H1 (cell line): ENCODE results near the gene HSPA4L. TPM values are rescaled to one million over a fixed set of nuclear protein-coding genes. Genes with fewer than 3 reads are reported as not detected.

Source experiments
- BACH1 ChIP-seq: IDR thresholded peaks from 2 replicates; pipeline ENCODE4 v1.6.1; 2012; ENCODE audit warnings: low read length, improper control_type of control experiment
- BCL11A ChIP-seq, 2 experiments: IDR thresholded peaks; one replicate each; pipeline ENCODE4 v1.6.1; 2011; ENCODE audit warnings: low read depth in 2 of 2, low read length in 2 of 2, mild to moderate bottlenecking in 2 of 2
- CTBP2 ChIP-seq: IDR thresholded peaks from 2 replicates; pipeline ENCODE4 v1.7.0; 2011; ENCODE audit warnings: borderline replicate concordance, mild to moderate bottlenecking, moderate library complexity, mixed read lengths, low read length; ENCODE audit not compliant: insufficient read depth, insufficient read length
- FOSL1 ChIP-seq: IDR thresholded peaks from 2 replicates; pipeline ENCODE4 v1.6.1; 2011; ENCODE audit warnings: mild to moderate bottlenecking, low read depth, low read length, moderate library complexity; ENCODE audit not compliant: insufficient read depth
- HDAC2 ChIP-seq, 2 experiments: fragments of 300-600 bp in 1 of 2; sonication (generic) in 1 of 2; IDR thresholded peaks; 2 replicates each; pipeline ENCODE4 v1.6.1; 2011 to 2012; ENCODE audit warnings: low read depth in 2 of 2, low read length in 2 of 2, mild to moderate bottlenecking in 2 of 2, moderate library complexity in 2 of 2, borderline replicate concordance in 1 of 2, inconsistent platforms in 1 of 2
- NANOG ChIP-seq: IDR thresholded peaks from 2 replicates; pipeline ENCODE4 v1.6.1; 2011; ENCODE audit warnings: low read length, low read depth, mild to moderate bottlenecking, inconsistent platforms; ENCODE audit not compliant: insufficient read depth, poor library complexity, severe bottlenecking
- POLR2A ChIP-seq, 2 experiments: IDR thresholded peaks; 1 replicate in 1 of 2; 2 replicates in 1 of 2; pipeline ENCODE4 v1.6.1; 2011; ENCODE audit warnings: low read depth in 2 of 2, low read length in 2 of 2, mild to moderate bottlenecking in 2 of 2; ENCODE audit errors: control extremely low read depth in 1 of 2
- POU5F1 ChIP-seq: IDR thresholded peaks from 2 replicates; pipeline ENCODE4 v1.6.1; 2011; ENCODE audit warnings: low read depth, mild to moderate bottlenecking, low read length, moderate library complexity
- RFX5 ChIP-seq: IDR thresholded peaks from 2 replicates; pipeline ENCODE4 v1.6.1; 2011; ENCODE audit warnings: low read depth, low read length, improper control_type of control experiment, borderline replicate concordance
- RNF2 ChIP-seq: fragments of 200-900, 300-1000 bp; sonication (generic); IDR thresholded peaks from 2 replicates; pipeline ENCODE4 v1.7.1; 2016; ENCODE audit warnings: borderline replicate concordance, low read depth, mild to moderate bottlenecking, antibody characterized with exemption, low read length; ENCODE audit not compliant: poor library complexity, severe bottlenecking; ENCODE audit errors: missing control alignments
- RXRA ChIP-seq: IDR thresholded peaks from 2 replicates; pipeline ENCODE4 v1.6.1; 2011; ENCODE audit warnings: low read depth, mild to moderate bottlenecking, low read length, moderate library complexity; ENCODE audit not compliant: insufficient read depth
- SIRT6 ChIP-seq: IDR thresholded peaks from one replicate; pipeline ENCODE4 v1.7.1; 2012; ENCODE audit warnings: low read length, inconsistent platforms
- SP1 ChIP-seq: IDR thresholded peaks from 2 replicates; pipeline ENCODE4 v1.6.1; 2011; ENCODE audit warnings: low read depth, low read length
- SRF ChIP-seq: IDR thresholded peaks from 2 replicates; pipeline ENCODE4 v1.6.1; 2011; ENCODE audit warnings: mild to moderate bottlenecking, low read depth, low read length, moderate library complexity
- TAF1 ChIP-seq: IDR thresholded peaks from 2 replicates; pipeline ENCODE4 v1.6.1; 2011; ENCODE audit warnings: mild to moderate bottlenecking, low read depth, low read length
- polyA plus RNA-seq, 7 experiments: library from polyadenylated mRNA; depleted of rRNA in 3 of 7; stranded (reverse) in 5 of 7; unstranded in 2 of 7; fragments of >200 nt in 5 of 7; fragments of 200-250 nt in 2 of 7; gene quantifications; 1 replicate in 5 of 7; 2 replicates in 1 of 7; 4 replicates in 1 of 7; pipeline versions ENCODE4 v1.2.1 to v1.2.3, GENCODE V29; 2011 to 2013; ENCODE audit warnings: missing spikeins in 2 of 7, mixed read lengths in 2 of 7
- total RNA-seq: library from RNA; stranded (reverse); fragmentation: NEBNext Ultra II Directional; extraction: Animal tissue kit (Norgen Biotek cat#: 25700); gene quantifications from 2 replicates; pipeline ENCODE4 v1.2.1, GENCODE V29; 2021
- TF ChIP-seq, protein P1 (sequence below): IDR thresholded peaks from 2 replicates; pipeline ENCODE4 v1.6.1; 2012; ENCODE audit warnings: low read length, inconsistent platforms
- TF ChIP-seq, protein P2 (sequence below): IDR thresholded peaks from 2 replicates; pipeline ENCODE4 v1.6.1; 2011; ENCODE audit warnings: low read depth, mild to moderate bottlenecking, low read length; ENCODE audit not compliant: insufficient read depth
- TF ChIP-seq, protein P3 (sequence below), 3 experiments: IDR thresholded peaks; 1 replicate in 2 of 3; 2 replicates in 1 of 3; pipeline versions ENCODE4 v1.5.1 to v1.6.1; 2011; ENCODE audit warnings: low read length in 3 of 3, mild to moderate bottlenecking in 3 of 3, inconsistent platforms in 2 of 3, low read depth in 1 of 3, moderate library complexity in 1 of 3; ENCODE audit not compliant: insufficient read depth in 1 of 3; ENCODE audit errors: control extremely low read depth in 1 of 3

Gene HSPA4L
- total and polyA plus RNA-seq, 2 of the 8 experiments (the other 6 are each of a cell fraction or from before 2014, with no cell fraction given) = 0.65 to 4.7 TPM

DNA sequence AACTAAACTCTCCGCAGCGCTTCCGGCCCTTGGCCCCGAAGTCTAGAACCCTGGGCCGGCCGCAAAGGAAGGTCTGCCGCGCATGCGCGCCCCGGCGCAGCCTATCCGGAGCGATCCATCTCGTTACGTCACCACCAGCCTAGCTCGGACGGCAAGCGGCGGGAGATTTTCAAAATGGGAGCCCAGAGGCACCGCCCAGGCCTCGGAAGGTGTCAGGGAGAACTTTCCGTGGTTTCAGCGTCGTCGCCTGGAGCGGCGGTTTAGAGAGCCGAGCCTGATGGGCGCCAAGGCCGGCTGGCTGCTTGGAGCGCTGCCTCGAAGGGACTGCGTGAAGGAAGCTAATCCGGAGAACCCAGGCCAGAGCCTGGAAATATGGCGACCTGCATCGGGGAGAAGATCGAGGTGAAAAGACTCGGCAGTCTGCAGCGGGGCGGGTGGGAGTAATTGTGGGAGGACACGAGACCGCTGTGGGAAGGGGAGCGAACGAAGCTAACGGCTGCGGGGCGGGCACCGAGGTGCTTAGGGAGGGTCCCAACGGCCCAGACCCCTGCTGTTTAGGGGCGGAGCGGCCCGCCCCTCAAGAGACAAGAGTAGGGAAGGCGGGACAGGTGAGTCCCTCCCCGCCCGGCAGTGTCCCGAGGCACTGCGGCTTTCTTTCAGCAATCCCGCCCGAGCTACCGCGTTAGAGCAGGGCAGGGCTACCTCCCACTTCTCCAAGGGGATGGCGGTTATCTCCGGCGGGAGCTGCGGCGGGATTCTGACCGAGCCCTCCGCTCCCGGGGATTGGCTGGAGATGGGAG is 98.8 kb downstream of the HSPA4L start, which contains the start of gene PLK4 (continued):
- TF ChIP-seq RXRA (no peak), SP1 (peak; percentile 75; the same call in 1 of the 2 replicates), BCL11A (IDR thresholded peaks at IDR 0.05; ENCODE audit: low read depth in 2 of 2, low read length in 2 of 2) (no peak), CTBP2 (no peak), NANOG (no peak), TAF1 (peak; percentile 88), FOSL1 (no peak), SRF (no peak), RFX5 (no peak), POLR2A (IDR thresholded peaks at IDR 0.05; ENCODE audit: control extremely low read depth in 1 of 2, low read depth in 2 of 2, low read length in 2 of 2) (peak; percentile 92 to 95), HDAC2 (IDR thresholded peaks at IDR 0.05; ENCODE audit: borderline replicate concordance in 1 of 2, low read depth in 2 of 2, low read length in 2 of 2) (0 out of 4 replicates have a peak, but pooled peaks of 1 of the 2 experiments have one; percentile 8), POU5F1 (no peak), SIRT6 (no peak), BACH1 (no peak), RNF2 (no peak)
- TF ChIP-seq, protein P1, sequence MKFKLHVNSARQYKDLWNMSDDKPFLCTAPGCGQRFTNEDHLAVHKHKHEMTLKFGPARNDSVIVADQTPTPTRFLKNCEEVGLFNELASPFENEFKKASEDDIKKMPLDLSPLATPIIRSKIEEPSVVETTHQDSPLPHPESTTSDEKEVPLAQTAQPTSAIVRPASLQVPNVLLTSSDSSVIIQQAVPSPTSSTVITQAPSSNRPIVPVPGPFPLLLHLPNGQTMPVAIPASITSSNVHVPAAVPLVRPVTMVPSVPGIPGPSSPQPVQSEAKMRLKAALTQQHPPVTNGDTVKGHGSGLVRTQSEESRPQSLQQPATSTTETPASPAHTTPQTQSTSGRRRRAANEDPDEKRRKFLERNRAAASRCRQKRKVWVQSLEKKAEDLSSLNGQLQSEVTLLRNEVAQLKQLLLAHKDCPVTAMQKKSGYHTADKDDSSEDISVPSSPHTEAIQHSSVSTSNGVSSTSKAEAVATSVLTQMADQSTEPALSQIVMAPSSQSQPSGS = peak; percentile 76
- TF ChIP-seq, protein P2, sequence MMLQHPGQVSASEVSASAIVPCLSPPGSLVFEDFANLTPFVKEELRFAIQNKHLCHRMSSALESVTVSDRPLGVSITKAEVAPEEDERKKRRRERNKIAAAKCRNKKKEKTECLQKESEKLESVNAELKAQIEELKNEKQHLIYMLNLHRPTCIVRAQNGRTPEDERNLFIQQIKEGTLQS = no peak
- TF ChIP-seq, protein P3, sequence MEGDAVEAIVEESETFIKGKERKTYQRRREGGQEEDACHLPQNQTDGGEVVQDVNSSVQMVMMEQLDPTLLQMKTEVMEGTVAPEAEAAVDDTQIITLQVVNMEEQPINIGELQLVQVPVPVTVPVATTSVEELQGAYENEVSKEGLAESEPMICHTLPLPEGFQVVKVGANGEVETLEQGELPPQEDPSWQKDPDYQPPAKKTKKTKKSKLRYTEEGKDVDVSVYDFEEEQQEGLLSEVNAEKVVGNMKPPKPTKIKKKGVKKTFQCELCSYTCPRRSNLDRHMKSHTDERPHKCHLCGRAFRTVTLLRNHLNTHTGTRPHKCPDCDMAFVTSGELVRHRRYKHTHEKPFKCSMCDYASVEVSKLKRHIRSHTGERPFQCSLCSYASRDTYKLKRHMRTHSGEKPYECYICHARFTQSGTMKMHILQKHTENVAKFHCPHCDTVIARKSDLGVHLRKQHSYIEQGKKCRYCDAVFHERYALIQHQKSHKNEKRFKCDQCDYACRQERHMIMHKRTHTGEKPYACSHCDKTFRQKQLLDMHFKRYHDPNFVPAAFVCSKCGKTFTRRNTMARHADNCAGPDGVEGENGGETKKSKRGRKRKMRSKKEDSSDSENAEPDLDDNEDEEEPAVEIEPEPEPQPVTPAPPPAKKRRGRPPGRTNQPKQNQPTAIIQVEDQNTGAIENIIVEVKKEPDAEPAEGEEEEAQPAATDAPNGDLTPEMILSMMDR (IDR thresholded peaks at IDR 0.05; ENCODE audit: control extremely low read depth in 1 of 3, insufficient read depth in 1 of 3, low read depth in 1 of 3, low read length in 3 of 3) = no peak
